Stimulated activated CD8-positive, alpha-beta memory T cell treated with anti-CD3 and anti-CD28 coated beads, Interleukin-7, amount 100 ng/mL, for 1 hour (primary cell): Measurements from ENCODE around the gene IRAK4.
"Not testable (repeated sequence)": the region's sequence is repeated elsewhere in the genome, so short reads cannot be mapped to it uniquely, and the experiment has no call there.

Experiments used
- DNase-seq, 2 donors: peaks; one replicate each; pipeline ENCODE4 v3.0.0-alpha.2; 2020; ENCODE audit warnings: low read depth in 2 of 2

Gene IRAK4

GRCh38 chr12:43758728-43759563 is at the start of gene IRAK4, which contains the start of gene PUS7L:
IRAK4 (plus strand) TSS chr12:43758951; CDS start chr12:43768112, 9,161 bp downstream.
PUS7L (minus strand) TSS chr12:43758790; CDS start chr12:43755245, 3,545 bp downstream.
- peak; percentile 90 to 91 for DNase-seq

- no peak for DNase-seq
Measured at GRCh38 chr12:43711348-43711747, 47.4 kb upstream of the IRAK4 start.

- no peak for DNase-seq
Measured at GRCh38 chr12:43722621-43723020, 36.1 kb upstream of the IRAK4 start.

GRCh38 chr12:43723134-43723533 is 35.6 kb upstream of the IRAK4 start:
- DNase-seq, result no peak

- no peak for DNase-seq
Measured at GRCh38 chr12:43728117-43728516, 30.6 kb upstream of the IRAK4 start.

- no peak for DNase-seq
Measured at GRCh38 chr12:43728698-43729097, 30.1 kb upstream of the IRAK4 start.

- no peak for DNase-seq
Measured at GRCh38 chr12:43730283-43730682, 28.5 kb upstream of the IRAK4 start.

- no peak for DNase-seq
Measured at GRCh38 chr12:43733687-43734086, 25.1 kb upstream of the IRAK4 start.

- DNase-seq, result no peak
Measured at GRCh38 chr12:43736927-43737440, 21.8 kb upstream of the IRAK4 start.

- DNase-seq, result no peak
Measured at GRCh38 chr12:43737646-43738045, 21.1 kb upstream of the IRAK4 start.

- no peak for DNase-seq
Measured at GRCh38 chr12:43740511-43741100, 18.1 kb upstream of the IRAK4 start.

GRCh38 chr12:43742106-43742505 is 16.6 kb upstream of the IRAK4 start:
- no peak for DNase-seq

- no peak for DNase-seq
Measured at GRCh38 chr12:43744826-43745225, 13.9 kb upstream of the IRAK4 start.

GRCh38 chr12:43749016-43749415 is 9.7 kb upstream of the IRAK4 start:
- no peak for DNase-seq

GRCh38 chr12:43750814-43751213 is 7.9 kb upstream of the IRAK4 start:
- no peak for DNase-seq

- DNase-seq, result not testable (repeated sequence)
Measured at GRCh38 chr12:43751360-43751759, 7.4 kb upstream of the IRAK4 start.

GRCh38 chr12:43754015-43754414 is 4.7 kb upstream of the IRAK4 start:
- no peak for DNase-seq

GRCh38 chr12:43758247-43758727 is 464 bp upstream of the IRAK4 start:
- DNase-seq, result peak in 1 of 2 donors; percentile 2

- DNase-seq, result no peak
Measured at GRCh38 chr12:43760396-43760795, 1.6 kb downstream of the IRAK4 start.

- no peak for DNase-seq
Measured at GRCh38 chr12:43761500-43761899, 2.7 kb downstream of the IRAK4 start.

- no peak for DNase-seq
Measured at GRCh38 chr12:43762596-43762995, 3.8 kb downstream of the IRAK4 start.

GRCh38 chr12:43763769-43764168 is 5.0 kb downstream of the IRAK4 start:
- no peak for DNase-seq

- DNase-seq, result no peak
Measured at GRCh38 chr12:43764528-43764927, 5.8 kb downstream of the IRAK4 start.
